Activated CD4-positive, alpha-beta memory T cell treated with anti-CD3 and anti-CD28 coated beads for 36 hours (primary cell): ENCODE data around the gene COA6. TPM values are rescaled to one million over a fixed set of nuclear protein-coding genes. Genes with fewer than 3 reads are reported as not detected.

Source experiments
- CTCF ChIA-PET: fragments of 350-600 bp; sonication (Branson Sonifier 250); formaldehyde crosslinking; loops from one replicate; lab custom pipeline; 2021; ENCODE audit warnings: antibody characterized with exemption, inconsistent platforms; lab: Charles Lee
- POLR2A ChIA-PET: fragments of 350-600 bp; sonication (Branson Sonifier 250); formaldehyde crosslinking; loops from one replicate; lab custom pipeline; 2021; ENCODE audit warnings: antibody characterized with exemption; lab: Charles Lee
- DNase-seq: peaks from one replicate; pipeline ENCODE4 v3.0.0-alpha.2; 2020
- H3K27ac Mint-ChIP-seq: one replicate; pipeline ENCODE4 v1.8.0; 2021; ENCODE audit warnings: mixed read lengths
- H3K27me3 Mint-ChIP-seq: one replicate; pipeline ENCODE4 v1.8.0; 2021; ENCODE audit warnings: mixed read lengths
- H3K36me3 Mint-ChIP-seq: one replicate; pipeline ENCODE4 v1.8.0; 2021; ENCODE audit warnings: mixed read lengths
- H3K4me1 Mint-ChIP-seq: one replicate; pipeline ENCODE4 v1.8.0; 2021; ENCODE audit warnings: low read depth, mixed read lengths
- H3K4me3 Mint-ChIP-seq: one replicate; pipeline ENCODE4 v1.8.0; 2021; ENCODE audit warnings: mild to moderate bottlenecking, mixed read lengths
- H3K9me3 Mint-ChIP-seq: one replicate; pipeline ENCODE4 v1.8.0; 2021; ENCODE audit warnings: mixed read lengths
- intact Hi-C: fragments of 100-400 bp; cut with micrococcal nuclease; formaldehyde crosslinking; loops from one replicate; pipeline ENCODE4 v1.15.1; 2023
- total RNA-seq, 2 experiments: library from RNA; stranded (reverse); gene quantifications; one replicate each; pipeline ENCODE4 v1.2.3, GENCODE V29; 2021

Gene COA6
- total RNA-seq, 2 experiments from 2014 or later, result 57.7 to 58.5 TPM

DNA sequence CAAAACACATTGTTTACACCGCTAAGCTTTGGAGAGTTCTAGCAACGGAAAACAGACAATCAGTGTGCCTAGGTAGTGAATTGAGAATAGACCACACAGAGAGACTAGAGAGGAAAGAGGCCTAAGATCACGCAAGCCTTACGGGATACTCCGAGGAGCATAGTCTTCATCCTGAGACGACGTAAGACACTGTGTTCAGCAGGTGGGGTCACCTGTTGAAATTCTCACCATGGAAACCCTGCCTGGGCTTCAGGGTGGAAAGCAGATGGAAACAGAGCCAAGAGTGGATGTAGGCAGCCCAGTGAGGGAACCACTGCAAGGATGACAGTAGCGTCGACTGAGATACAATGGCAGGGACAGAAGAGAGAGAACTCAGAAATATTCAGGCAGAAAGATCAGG is 40.2 kb downstream of the COA6 start:
- intact Hi-C loops, result no loop called here
- no peak overlapping the region for H3K4me3 Mint-ChIP-seq
- no peak overlapping the region for H3K27ac Mint-ChIP-seq
- H3K9me3 Mint-ChIP-seq, result no peaks in the 10 kb centered on the region
- H3K27me3 Mint-ChIP-seq, result no peaks in the 10 kb centered on the region
- ChIA-PET POLR2A (no interaction called here), CTCF (no interaction called here)
- no peak for DNase-seq
- H3K4me1 Mint-ChIP-seq, result peaks cover 14% of the 10 kb centered on the region
- H3K36me3 Mint-ChIP-seq, result peaks cover 19% of the 10 kb centered on the region

DNA sequence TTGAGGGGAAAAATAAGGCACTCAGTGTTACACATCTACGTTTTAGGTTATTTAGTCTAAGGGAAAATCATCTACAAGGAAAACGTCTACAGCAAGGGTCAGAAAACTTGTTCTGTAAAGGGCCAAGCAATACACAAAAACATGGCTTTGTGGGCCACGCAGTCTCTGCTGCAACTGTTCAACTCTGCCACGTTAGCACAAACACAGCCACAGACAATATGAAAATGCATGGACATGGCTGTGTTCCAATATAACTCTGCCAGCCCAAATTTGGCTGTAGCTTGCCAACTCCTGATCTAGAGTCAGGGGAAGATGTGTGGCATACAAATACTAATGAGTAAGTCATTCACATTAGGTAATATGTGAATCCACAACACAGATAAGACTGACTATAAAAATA is 40.7 kb downstream of the COA6 start:
- H3K27me3 Mint-ChIP-seq, result no peaks in the 10 kb centered on the region
- ChIA-PET POLR2A (no interaction called here), CTCF (no interaction called here)
- H3K4me1 Mint-ChIP-seq, result peaks cover 9% of the 10 kb centered on the region
- H3K9me3 Mint-ChIP-seq, result no peaks in the 10 kb centered on the region
- DNase-seq, result no peak
- H3K36me3 Mint-ChIP-seq, result peaks cover 18% of the 10 kb centered on the region
- no peak overlapping the region for H3K27ac Mint-ChIP-seq
- intact Hi-C loops, result no loop called here
- H3K4me3 Mint-ChIP-seq, result no peak overlapping the region

DNA sequence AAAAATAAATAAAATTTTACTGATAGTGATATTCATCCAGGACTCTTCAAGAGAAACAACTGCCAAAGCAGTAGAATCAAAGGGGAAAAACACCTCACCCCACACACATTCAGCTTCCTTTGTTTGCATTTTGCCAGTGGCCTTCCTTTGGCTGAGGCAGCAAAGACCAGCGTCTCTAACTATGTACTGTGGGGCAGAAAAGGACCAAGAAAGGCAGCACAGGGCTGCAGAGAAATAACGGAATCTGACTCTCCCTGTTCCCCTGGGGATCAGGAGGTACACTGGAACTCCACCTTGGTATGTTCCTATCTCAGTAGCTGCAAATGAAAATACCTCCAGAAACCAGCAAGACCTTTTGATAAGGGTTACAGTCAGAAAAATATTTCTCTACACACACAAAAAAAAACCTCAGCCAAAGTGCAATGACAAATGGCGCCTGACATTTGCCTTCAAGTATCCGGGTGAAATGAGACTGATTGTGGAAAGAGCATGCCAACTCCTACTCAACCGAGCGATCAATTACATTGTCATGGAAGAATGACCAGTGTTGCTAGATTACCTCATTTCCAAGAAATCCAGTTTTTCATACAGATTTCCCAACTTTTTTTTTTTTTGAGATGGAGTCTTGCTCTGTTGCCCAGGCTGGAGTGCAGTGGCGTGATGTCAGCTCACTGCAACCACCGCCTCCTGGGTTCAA is 54.8 kb downstream of the COA6 start:
- H3K27ac Mint-ChIP-seq, result no peak overlapping the region
- POLR2A ChIA-PET, result no interaction called here

DNA sequence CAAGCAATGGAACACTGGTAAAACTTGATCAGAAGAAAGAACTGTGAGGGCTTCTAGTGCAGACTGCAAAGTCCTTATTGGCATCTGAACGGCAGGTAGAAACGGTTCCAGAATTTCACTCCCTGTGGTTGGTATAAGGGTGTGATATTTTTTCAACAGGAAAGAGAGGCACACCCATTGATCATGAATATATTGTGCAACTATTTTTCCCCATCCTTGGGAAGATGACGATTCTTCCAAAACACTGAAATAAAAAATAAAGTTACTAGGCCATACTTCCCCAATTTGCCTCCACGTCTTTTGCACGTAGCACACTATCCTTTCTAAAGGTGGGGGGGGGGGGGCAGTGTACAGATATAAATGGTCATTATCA is 56.2 kb downstream of the COA6 start:
- ChIA-PET CTCF (no interaction called here), POLR2A (no interaction called here)
- H3K27ac Mint-ChIP-seq, result no peak overlapping the region

More for the DNA sequence above, 54.8 kb downstream of the COA6 start:
- intact Hi-C loops, result no loop called here
- CTCF ChIA-PET, result no interaction called here
- DNase-seq, result no peak
- Mint-ChIP-seq H3K9me3 (no peaks in the 10 kb centered on the region), H3K27me3 (no peaks in the 10 kb centered on the region), H3K4me1 (peaks cover 11% of the 10 kb centered on the region), H3K36me3 (peaks cover 49% of the 10 kb centered on the region), H3K4me3 (no peak overlapping the region)

DNA sequence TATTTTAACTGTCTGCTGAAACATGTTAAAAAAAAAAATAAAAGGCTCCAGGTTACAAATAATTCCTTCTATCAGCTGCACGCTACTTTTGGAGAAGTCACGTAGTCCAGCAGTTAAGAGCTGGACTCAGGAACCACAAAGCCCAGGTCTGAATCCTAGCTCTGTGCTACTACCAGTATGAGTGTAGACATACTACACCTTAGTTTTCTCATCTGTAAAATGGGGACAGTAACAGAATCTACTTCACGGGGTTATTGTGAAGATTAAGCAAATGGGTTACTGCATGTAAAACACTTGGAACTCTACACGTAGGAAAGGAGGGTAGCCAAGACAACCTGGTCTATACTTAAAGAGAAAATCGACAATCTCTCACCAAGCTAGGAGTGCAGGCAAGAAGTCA is 57.4 kb downstream of the COA6 start:
- H3K27me3 Mint-ChIP-seq, result no peaks in the 10 kb centered on the region
- intact Hi-C loops, result no loop called here
- H3K4me3 Mint-ChIP-seq, result no peak overlapping the region
- H3K27ac Mint-ChIP-seq, result no peak overlapping the region
- H3K36me3 Mint-ChIP-seq, result peaks cover 46% of the 10 kb centered on the region
- peaks cover 23% of the 10 kb centered on the region for H3K4me1 Mint-ChIP-seq
- no peaks in the 10 kb centered on the region for H3K9me3 Mint-ChIP-seq
- ChIA-PET CTCF (interaction anchor here (0.6 kb wide), 1 partner anchor 25 kb away, joined by 3 read pairs; no protein-coding TSS in a partner anchor), POLR2A (no interaction called here)
- DNase-seq, result no peak

More for the DNA sequence above, 56.2 kb downstream of the COA6 start:
- DNase-seq, result no peak
- Mint-ChIP-seq H3K9me3 (no peaks in the 10 kb centered on the region), H3K4me3 (no peak overlapping the region), H3K27me3 (no peaks in the 10 kb centered on the region), H3K36me3 (peaks cover 49% of the 10 kb centered on the region), H3K4me1 (peaks cover 20% of the 10 kb centered on the region)
- intact Hi-C loops, result no loop called here

DNA sequence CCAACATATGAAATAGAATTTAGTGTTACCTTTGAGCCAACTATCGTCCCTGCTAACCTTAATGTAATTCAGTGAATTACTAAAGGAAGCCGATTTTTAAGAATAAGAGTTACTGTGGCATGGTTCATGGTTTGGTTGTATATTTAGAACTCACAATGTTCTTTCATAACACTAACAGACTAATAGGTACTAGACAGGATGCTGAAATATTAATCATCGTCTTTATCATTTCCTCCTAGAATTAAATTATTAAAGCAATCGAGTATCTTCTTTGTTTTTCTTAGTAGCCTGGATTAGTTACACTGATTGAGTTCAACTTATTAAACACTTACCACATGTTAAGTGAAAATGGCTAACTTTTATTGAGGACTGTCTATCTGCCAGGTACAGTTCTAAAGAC is 58.0 kb downstream of the COA6 start:
- Mint-ChIP-seq H3K9me3 (no peaks in the 10 kb centered on the region), H3K4me3 (no peak overlapping the region), H3K27ac (no peak overlapping the region), H3K4me1 (peaks cover 23% of the 10 kb centered on the region), H3K27me3 (no peaks in the 10 kb centered on the region), H3K36me3 (peaks cover 43% of the 10 kb centered on the region)
- POLR2A ChIA-PET, result no interaction called here
- DNase-seq, result no peak
- intact Hi-C loops, result no loop called here
- CTCF ChIA-PET, result interaction anchor here (0.6 kb wide), 1 partner anchor 24 kb away, joined by 3 read pairs; no protein-coding TSS in a partner anchor

DNA sequence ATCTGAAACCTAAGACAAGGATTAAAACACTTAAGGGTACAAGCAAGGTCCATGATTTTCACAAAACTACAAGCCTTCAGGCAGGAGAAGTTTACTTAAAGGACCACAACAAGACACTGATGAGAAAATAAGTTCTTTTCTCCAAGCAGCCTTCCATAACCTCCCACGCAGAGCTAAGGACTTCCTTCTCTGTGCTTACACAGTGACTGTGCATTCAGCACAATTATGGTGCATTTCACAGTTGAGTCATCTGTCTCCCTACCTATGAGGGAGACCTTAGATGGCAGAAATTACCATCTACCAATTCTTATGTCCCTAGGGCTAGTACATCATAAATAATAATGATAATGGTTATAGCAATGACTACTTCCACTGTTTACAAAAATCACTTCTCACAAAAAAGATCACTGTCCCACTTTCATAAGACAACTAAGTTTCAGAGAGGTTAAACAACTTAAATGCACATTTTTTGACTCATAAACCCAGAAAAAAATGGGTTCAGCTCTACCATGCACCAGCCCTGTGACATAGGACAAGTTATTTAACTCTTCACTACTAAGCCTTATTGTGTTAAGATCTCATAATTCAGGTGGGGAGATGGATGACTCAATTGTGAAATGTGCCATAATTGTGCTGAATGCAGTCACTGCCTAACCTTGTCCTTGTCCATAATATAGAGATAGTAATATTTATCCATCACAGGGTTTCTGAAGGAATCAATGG is 60.5 kb downstream of the COA6 start:
- CTCF ChIA-PET, result no interaction called here

More for the DNA sequence above, 60.5 kb downstream of the COA6 start:
- H3K4me3 Mint-ChIP-seq, result no peak overlapping the region
- DNase-seq, result peak; percentile 14
- H3K36me3 Mint-ChIP-seq, result peaks cover 39% of the 10 kb centered on the region
- no peaks in the 10 kb centered on the region for H3K9me3 Mint-ChIP-seq
- no peaks in the 10 kb centered on the region for H3K27me3 Mint-ChIP-seq
- peaks cover 23% of the 10 kb centered on the region for H3K4me1 Mint-ChIP-seq
- H3K27ac Mint-ChIP-seq, result no peak overlapping the region
- intact Hi-C loops, result no loop called here
- POLR2A ChIA-PET, result no interaction called here

Other genes with a start within 250 kb of the COA6 start
- 10 to 100 TPM; 28.9 to 30.1 TPM for gene TARBP1, start 105.7 kb downstream of the COA6 start, total RNA-seq
- 100 to 1,000 TPM; 139 to 147 TPM for gene IRF2BP2, start 236.7 kb downstream of the COA6 start, total RNA-seq